Naive thymus-derived CD4-positive, alpha-beta T cell (primary cell): ENCODE data around the gene NKAIN2. TPM values are rescaled to one million over a fixed set of nuclear protein-coding genes. Genes with fewer than 3 reads are reported as not detected.

Experiments
- ATAC-seq: fragments of 150-1000 bp; cut with Tn5 transposase; 2 replicates; pipeline ENCODE4 v1.10.0; 2021; ENCODE audit warnings: mild to moderate bottlenecking, moderate library complexity
- CTCF ChIA-PET: fragments of 350-600 bp; sonication (Branson Sonifier 250); formaldehyde crosslinking; loops from one replicate; lab custom pipeline; 2021; ENCODE audit warnings: antibody characterized with exemption; lab: Charles Lee
- POLR2A ChIA-PET: fragments of 350-600 bp; sonication (Branson Sonifier 250); formaldehyde crosslinking; loops from one replicate; lab custom pipeline; 2021; ENCODE audit warnings: antibody characterized with exemption, inconsistent platforms; lab: Charles Lee
- DNase-seq, 9 donors: peaks; one replicate each; pipeline versions ENCODE4 v3.0.0 to v3.0.0-alpha.2; 2020 to 2022; ENCODE audit warnings: mixed read lengths in 1 of 9
- H3K27ac ChIP-seq: one replicate; pipeline ENCODE4 v1.7.0; 2013; ENCODE audit warnings: mild to moderate bottlenecking, low read depth, low read length, moderate library complexity
- H3K27me3 ChIP-seq, 2 donors: one replicate each; pipeline ENCODE4 v1.7.0; 2013; ENCODE audit warnings: low read length in 2 of 2, mild to moderate bottlenecking in 2 of 2, moderate library complexity in 2 of 2; ENCODE audit not compliant: control insufficient read depth in 2 of 2, insufficient read depth in 2 of 2
- H3K36me3 ChIP-seq, 3 experiments: 1 replicate in 2 of 3; 2 replicates in 1 of 3; pipeline ENCODE4 v1.7.0; 2013; ENCODE audit warnings: low read length in 3 of 3, mild to moderate bottlenecking in 3 of 3, moderate library complexity in 1 of 3; ENCODE audit not compliant: insufficient read depth in 3 of 3, control insufficient read depth in 2 of 3
- H3K4me1 ChIP-seq, 2 donors: one replicate each; pipeline ENCODE4 v1.7.0; 2013; ENCODE audit warnings: low read length in 2 of 2, mild to moderate bottlenecking in 2 of 2, moderate library complexity in 1 of 2; ENCODE audit not compliant: control insufficient read depth in 2 of 2, insufficient read depth in 2 of 2
- H3K4me3 ChIP-seq: 2 replicates; pipeline ENCODE4 v1.7.0; 2013; ENCODE audit warnings: mild to moderate bottlenecking, low read length
- H3K9me3 ChIP-seq, 3 experiments: 1 replicate in 2 of 3; 2 replicates in 1 of 3; pipeline ENCODE4 v1.7.0; 2013; ENCODE audit warnings: low read length in 3 of 3; ENCODE audit not compliant: control insufficient read depth in 2 of 3
- H3K27ac Mint-ChIP-seq, 9 donors: one replicate each; pipeline ENCODE4 v1.8.0; 2020 to 2022; ENCODE audit warnings: mixed read lengths in 9 of 9, mild to moderate bottlenecking in 8 of 9, moderate library complexity in 5 of 9, inconsistent platforms in 2 of 9
- H3K27me3 Mint-ChIP-seq, 5 donors: one replicate each; pipeline ENCODE4 v1.8.0; 2021 to 2022; ENCODE audit warnings: mixed read lengths in 5 of 5, mild to moderate bottlenecking in 1 of 5
- H3K36me3 Mint-ChIP-seq, 5 donors: one replicate each; pipeline ENCODE4 v1.8.0; 2020 to 2022; ENCODE audit warnings: mixed read lengths in 5 of 5, mild to moderate bottlenecking in 3 of 5, inconsistent platforms in 1 of 5
- H3K4me1 Mint-ChIP-seq, 7 donors: one replicate each; pipeline ENCODE4 v1.8.0; 2020 to 2022; ENCODE audit warnings: mixed read lengths in 7 of 7, mild to moderate bottlenecking in 3 of 7, inconsistent platforms in 1 of 7
- H3K4me3 Mint-ChIP-seq, 10 donors: one replicate each; pipeline ENCODE4 v1.8.0; 2020 to 2022; ENCODE audit warnings: mild to moderate bottlenecking in 10 of 10, mixed read lengths in 10 of 10, moderate library complexity in 6 of 10, inconsistent platforms in 2 of 10
- H3K9me3 Mint-ChIP-seq, 11 donors: one replicate each; pipeline ENCODE4 v1.8.0; 2020 to 2022; ENCODE audit warnings: mixed read lengths in 11 of 11, mild to moderate bottlenecking in 4 of 11, inconsistent platforms in 1 of 11, moderate library complexity in 1 of 11
- intact Hi-C, 2 donors: fragments of 100-400 bp; cut with micrococcal nuclease; formaldehyde crosslinking; loops; one replicate each; pipeline ENCODE4 v1.15.1; 2023
- polyA plus RNA-seq, 2 donors: library from polyadenylated mRNA; unstranded; fragments of 300-500 nt; fragmentation: Illumina TruSeq; gene quantifications; one replicate each; pipeline ENCODE4 v1.2.3, GENCODE V29; 2021
- total RNA-seq, 6 experiments: library from RNA in 5 of 6; stranded (reverse) in 5 of 6; gene quantifications; 1 replicate in 5 of 6; 2 replicates in 1 of 6; pipeline ENCODE4 v1.2.3 and lab custom pipeline; 2021 to 2026

NKAIN2 gene
- total and polyA plus RNA-seq, 7 experiments from 2014 or later, result 0.21 to 2.9 TPM; not detected in 5

DNA sequence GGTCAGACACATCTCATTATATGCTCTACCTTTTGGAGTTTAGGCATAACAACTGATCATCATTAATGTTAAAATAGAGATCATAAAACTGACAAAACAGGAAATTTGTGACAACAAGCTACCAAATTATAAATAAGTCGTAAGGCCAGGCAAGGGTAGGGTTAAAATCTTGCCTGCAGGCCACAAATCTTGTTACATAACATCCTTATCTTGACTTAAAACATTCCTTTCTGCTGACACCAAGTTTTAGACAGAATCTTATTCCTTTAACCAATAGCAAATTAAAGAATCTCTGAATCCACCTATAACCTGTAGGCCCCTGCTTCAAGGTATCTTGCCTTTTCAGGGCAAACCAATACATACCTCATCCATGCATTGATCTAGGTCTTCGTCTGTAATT, 32.5 kb upstream of the NKAIN2 start:
- Mint-ChIP-seq H3K9me3 (peaks cover 0 to 6% (median 0%) of the 10 kb centered on the region in 11 donors), H3K4me1 (no peaks in the 10 kb centered on the region), H3K4me3 (no peak overlapping the region), H3K36me3 (no peaks in the 10 kb centered on the region), H3K27me3 (no peaks in the 10 kb centered on the region), H3K27ac (no peak overlapping the region)
- no peaks in the 10 kb centered on the region for H3K9me3 ChIP-seq
- no peak for DNase-seq
- intact Hi-C loops, result no loop called here
- no peak for ATAC-seq
- ChIA-PET CTCF (no interaction called here), POLR2A (no interaction called here)
- no peak overlapping the region for H3K27ac ChIP-seq
- no peaks in the 10 kb centered on the region for H3K36me3 ChIP-seq
- H3K4me1 ChIP-seq, result no peaks in the 10 kb centered on the region
- no peaks in the 10 kb centered on the region for H3K27me3 ChIP-seq
- H3K4me3 ChIP-seq, result no peak overlapping the region

DNA sequence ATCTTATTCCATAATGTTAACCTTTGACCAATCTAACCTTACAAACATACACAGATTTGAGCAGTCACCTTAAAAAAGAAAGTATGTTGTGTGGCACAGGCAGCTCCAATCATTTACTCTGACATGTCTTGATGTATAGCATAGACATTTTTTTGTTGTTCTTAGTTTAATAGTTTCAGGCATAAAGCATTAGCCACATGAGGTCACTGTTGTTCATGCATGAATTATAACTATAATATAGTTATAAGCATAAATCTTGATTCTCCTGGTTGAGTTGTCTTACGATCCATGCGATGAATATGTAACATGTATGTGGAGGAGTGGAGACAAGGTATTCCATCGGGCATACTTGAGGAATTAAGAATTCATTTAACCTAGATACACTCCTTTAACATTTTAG, 26.1 kb upstream of the NKAIN2 start:
- DNase-seq, result no peak
- no peak overlapping the region for H3K27ac ChIP-seq
- Mint-ChIP-seq H3K27me3 (no peaks in the 10 kb centered on the region), H3K4me1 (no peaks in the 10 kb centered on the region), H3K9me3 (peaks cover 0 to 5% (median 0%) of the 10 kb centered on the region in 11 donors), H3K27ac (no peak overlapping the region), H3K4me3 (no peak overlapping the region), H3K36me3 (no peaks in the 10 kb centered on the region)
- no peaks in the 10 kb centered on the region for H3K9me3 ChIP-seq
- ChIA-PET CTCF (no interaction called here), POLR2A (no interaction called here)
- intact Hi-C loops, result no loop called here
- H3K4me1 ChIP-seq, result no peaks in the 10 kb centered on the region
- no peaks in the 10 kb centered on the region for H3K36me3 ChIP-seq
- H3K4me3 ChIP-seq, result no peak overlapping the region
- no peak for ATAC-seq
- H3K27me3 ChIP-seq, result no peaks in the 10 kb centered on the region

DNA sequence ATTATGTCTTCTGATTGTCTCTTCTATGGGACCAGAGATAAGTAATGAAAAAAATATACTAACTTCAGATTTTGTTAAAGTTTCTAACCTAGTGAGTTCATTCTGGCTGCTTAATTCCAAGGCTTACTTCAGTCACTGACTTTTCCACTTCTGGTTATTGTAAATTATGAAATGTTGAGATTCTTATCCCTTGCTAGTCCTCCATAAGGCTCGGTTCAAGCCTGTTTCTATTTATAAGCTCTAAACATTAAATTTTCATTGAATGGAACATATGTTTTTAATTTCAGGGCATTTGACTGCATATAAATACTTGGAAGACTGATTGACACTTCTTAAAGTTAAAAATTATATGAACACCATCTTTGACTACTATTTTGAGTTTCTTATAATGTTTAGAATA, 23.6 kb upstream of the NKAIN2 start:
- H3K27ac Mint-ChIP-seq, result no peak overlapping the region
- H3K4me3 Mint-ChIP-seq, result no peak overlapping the region
- no peaks in the 10 kb centered on the region for H3K9me3 ChIP-seq
- no peaks in the 10 kb centered on the region for H3K36me3 ChIP-seq
- ATAC-seq (no peak), DNase-seq (no peak)
- H3K27me3 Mint-ChIP-seq, result no peaks in the 10 kb centered on the region
- H3K27me3 ChIP-seq, result no peaks in the 10 kb centered on the region
- intact Hi-C loops, result no loop called here
- no peaks in the 10 kb centered on the region for H3K4me1 Mint-ChIP-seq
- H3K27ac ChIP-seq, result no peak overlapping the region
- H3K4me3 ChIP-seq, result no peak overlapping the region
- ChIA-PET POLR2A (no interaction called here), CTCF (no interaction called here)
- H3K36me3 Mint-ChIP-seq, result no peaks in the 10 kb centered on the region
- H3K4me1 ChIP-seq, result no peaks in the 10 kb centered on the region
- H3K9me3 Mint-ChIP-seq, result peaks cover 0 to 5% (median 0%) of the 10 kb centered on the region in 11 donors

DNA sequence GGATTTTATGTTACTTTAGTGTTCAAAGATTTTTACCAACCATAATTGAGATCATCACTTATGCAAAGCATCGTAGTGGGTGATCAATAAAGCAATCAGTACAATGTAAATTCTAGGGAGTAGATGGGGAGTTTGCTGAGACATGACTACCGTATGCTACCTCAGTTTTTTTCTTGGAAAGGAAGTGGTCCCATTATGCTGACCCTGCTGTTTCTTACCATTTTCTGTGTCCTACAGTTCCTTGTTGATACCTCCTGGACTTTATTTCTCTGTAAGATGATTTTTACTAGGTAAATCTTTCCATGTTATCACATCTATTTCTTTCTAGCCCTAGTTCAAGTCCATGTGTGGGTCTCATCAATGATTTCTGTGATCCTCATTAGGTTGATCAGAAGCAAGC, 19.3 kb upstream of the NKAIN2 start:
- H3K36me3 Mint-ChIP-seq, result no peaks in the 10 kb centered on the region
- no peak overlapping the region for H3K27ac Mint-ChIP-seq
- Histone ChIP-seq H3K36me3 (no peaks in the 10 kb centered on the region), H3K27ac (no peak overlapping the region), H3K27me3 (no peaks in the 10 kb centered on the region), H3K4me1 (no peaks in the 10 kb centered on the region), H3K9me3 (no peaks in the 10 kb centered on the region), H3K4me3 (no peak overlapping the region)
- ChIA-PET CTCF (no interaction called here), POLR2A (no interaction called here)
- no peak overlapping the region for H3K4me3 Mint-ChIP-seq
- peaks cover 0 to 5% (median 0%) of the 10 kb centered on the region in 7 donors for H3K4me1 Mint-ChIP-seq
- DNase-seq (no peak), ATAC-seq (no peak)
- H3K27me3 Mint-ChIP-seq, result peaks cover 0 to under 1% (median 0%) of the 10 kb centered on the region in 5 donors
- intact Hi-C loops, result no loop called here
- peaks cover 0 to 5% (median 0%) of the 10 kb centered on the region in 11 donors for H3K9me3 Mint-ChIP-seq

DNA sequence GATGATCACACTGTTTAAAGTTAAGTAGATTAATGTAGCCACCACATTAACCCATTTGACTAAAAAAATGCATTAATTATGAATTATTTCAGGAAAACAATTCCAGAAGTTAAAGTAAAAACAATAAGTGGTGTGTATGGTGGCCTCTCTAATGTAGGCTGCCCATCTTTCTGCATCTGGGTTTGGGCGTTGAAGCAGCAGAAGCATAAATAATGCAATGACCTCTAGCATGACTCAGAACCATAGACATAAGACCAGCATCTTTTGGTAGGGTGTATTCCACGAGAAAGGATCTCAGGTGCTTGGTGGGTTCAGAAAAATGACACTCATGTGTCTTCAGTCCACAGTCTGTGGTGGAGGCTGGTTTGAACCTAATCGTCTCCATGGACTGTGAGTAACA, 18.6 kb upstream of the NKAIN2 start:
- Histone ChIP-seq H3K27me3 (no peaks in the 10 kb centered on the region), H3K4me3 (no peak overlapping the region), H3K4me1 (no peaks in the 10 kb centered on the region), H3K27ac (no peak overlapping the region), H3K36me3 (no peaks in the 10 kb centered on the region), H3K9me3 (no peaks in the 10 kb centered on the region)
- POLR2A ChIA-PET, result no interaction called here
- Mint-ChIP-seq H3K27ac (no peak overlapping the region), H3K27me3 (peaks cover 0 to 6% (median 0%) of the 10 kb centered on the region in 5 donors), H3K4me1 (peaks cover 0 to 5% (median 0%) of the 10 kb centered on the region in 7 donors), H3K9me3 (peaks cover 0 to 7% (median 0%) of the 10 kb centered on the region in 11 donors), H3K4me3 (no peak overlapping the region), H3K36me3 (no peaks in the 10 kb centered on the region)
- ATAC-seq (no peak), DNase-seq (no peak)
- CTCF ChIA-PET, result no interaction called here
- intact Hi-C loops, result no loop called here

DNA sequence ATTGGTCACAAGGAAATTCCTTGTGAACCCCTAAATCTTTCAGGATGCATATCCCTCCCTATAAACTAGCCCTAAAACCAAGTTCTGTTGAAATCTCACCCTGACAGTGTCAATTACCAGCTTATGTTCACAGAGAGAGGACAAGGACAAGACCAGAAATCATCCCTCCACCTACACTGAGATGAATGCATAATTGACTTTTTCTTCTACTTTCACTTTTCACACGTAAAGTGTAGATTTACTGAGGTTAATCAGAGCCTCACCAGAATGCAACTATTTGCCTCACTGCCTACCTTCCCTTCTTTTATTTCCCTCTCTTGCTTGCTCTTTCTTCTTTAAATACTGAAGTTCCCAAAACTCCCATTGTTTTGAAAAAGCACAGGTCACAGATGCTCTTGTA, 15.3 kb upstream of the NKAIN2 start:
- Mint-ChIP-seq H3K27me3 (peaks cover 0 to 6% (median 0%) of the 10 kb centered on the region in 5 donors), H3K4me3 (no peak overlapping the region), H3K27ac (no peak overlapping the region), H3K4me1 (peaks cover 0 to 5% (median 0%) of the 10 kb centered on the region in 7 donors), H3K36me3 (no peaks in the 10 kb centered on the region), H3K9me3 (peaks cover 0 to 7% (median 0%) of the 10 kb centered on the region in 11 donors)
- ChIA-PET CTCF (no interaction called here), POLR2A (no interaction called here)
- Histone ChIP-seq H3K9me3 (no peaks in the 10 kb centered on the region), H3K36me3 (no peaks in the 10 kb centered on the region), H3K27ac (no peak overlapping the region), H3K27me3 (no peaks in the 10 kb centered on the region), H3K4me1 (no peaks in the 10 kb centered on the region), H3K4me3 (no peak overlapping the region)
- intact Hi-C loops, result no loop called here
- DNase-seq (no peak), ATAC-seq (no peak)

DNA sequence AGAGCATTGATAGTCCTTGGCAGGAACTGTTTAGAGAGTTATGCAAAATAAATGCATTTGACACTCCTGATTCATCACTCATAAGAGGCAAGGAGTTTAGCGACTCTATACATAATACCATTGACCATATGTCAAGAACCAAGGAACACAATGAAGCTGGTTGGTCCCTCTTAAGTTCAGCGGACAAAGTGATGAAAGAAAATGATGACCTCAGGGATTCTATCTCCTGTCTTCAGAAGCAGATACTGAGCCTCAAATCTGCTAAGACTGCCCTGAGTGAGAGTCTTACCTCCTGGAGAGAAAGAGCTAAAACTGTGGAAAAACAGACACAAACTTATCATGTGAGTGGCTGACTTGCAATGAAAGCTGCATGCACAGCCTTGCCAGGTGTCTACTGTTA, 9.5 kb upstream of the NKAIN2 start:
- CTCF ChIA-PET, result no interaction called here
- peaks cover 0 to 14% (median 4%) of the 10 kb centered on the region in 5 donors for H3K27me3 Mint-ChIP-seq
- intact Hi-C loops, result no loop called here

More for the DNA sequence above, 9.5 kb upstream of the NKAIN2 start:
- no peak for DNase-seq
- no peaks in the 10 kb centered on the region for H3K27me3 ChIP-seq
- Mint-ChIP-seq H3K4me1 (no peaks in the 10 kb centered on the region), H3K4me3 (no peak overlapping the region), H3K9me3 (peaks cover 0 to 14% (median 0%) of the 10 kb centered on the region in 11 donors), H3K27ac (no peak overlapping the region), H3K36me3 (no peaks in the 10 kb centered on the region)
- H3K9me3 ChIP-seq, result no peaks in the 10 kb centered on the region
- no peaks in the 10 kb centered on the region for H3K4me1 ChIP-seq
- H3K27ac ChIP-seq, result no peak overlapping the region
- ATAC-seq, result no peak
- H3K36me3 ChIP-seq, result no peaks in the 10 kb centered on the region
- POLR2A ChIA-PET, result no interaction called here
- no peak overlapping the region for H3K4me3 ChIP-seq
